HepG2 (cell line): Measurements from ENCODE around the gene DGKB. TPM values are rescaled to one million over a fixed set of nuclear protein-coding genes. Genes with fewer than 3 reads are reported as not detected.

Experiments used
- ATAC-seq: fragments of 200-7000 bp; cut with Tn5 transposase; 3 replicates; pipeline ENCODE4 v1.9.1; 2020; ENCODE audit warnings: mild to moderate bottlenecking, moderate library complexity
- BruUV-seq: library from RNA; stranded (reverse); fragments of 400-500 nt; replicated peaks from 2 replicates; lab custom pipeline; 2021; lab: Mats Ljungman, UMichigan
- CTCF ChIA-PET: fragments of 300-600 bp; formaldehyde crosslinking; extraction: SDS; loops from one replicate; lab custom pipeline; 2021; ENCODE audit warnings: low total read pairs, inconsistent platforms, low intra/inter-chr PET ratio; lab: Yijun Ruan, JAX
- POLR2A ChIA-PET: fragments of 350-600 bp; sonication (Branson Sonifier 250); formaldehyde crosslinking; loops from one replicate; lab custom pipeline; 2020; ENCODE audit warnings: antibody characterized with exemption, inconsistent platforms; lab: Yijun Ruan, JAX
- DNase-seq: peaks from one replicate; pipeline ENCODE4 v3.0.0-alpha.2; 2015; ENCODE audit warnings: low spot score
- FAIRE-seq: peaks from 3 replicates; lab custom pipeline; 2011; peaks lifted over from hg19 to GRCh38; lab: Jason Lieb, UNC
- H2AFZ ChIP-seq: one replicate; pipeline ENCODE4 v1.6.1; 2011; ENCODE audit warnings: low read length, inconsistent platforms
- H3K27ac ChIP-seq: fragments of 300-600 bp; 3 replicates; pipeline ENCODE4 v1.8.0; 2011; ENCODE audit warnings: mixed run types, mild to moderate bottlenecking, mixed read lengths, low read length, inconsistent platforms; ENCODE audit not compliant: insufficient read depth; ENCODE audit errors: extremely low read length
- H3K27me3 ChIP-seq, 2 experiments: fragments of 200-600 bp in 1 of 2; 2 replicates in 1 of 2; 3 replicates in 1 of 2; pipeline versions ENCODE4 v1.6.0 to v1.8.0; 2011; ENCODE audit warnings: low read length in 2 of 2, mild to moderate bottlenecking in 2 of 2, moderate library complexity in 2 of 2, inconsistent platforms in 1 of 2; ENCODE audit not compliant: insufficient read depth in 2 of 2, control insufficient read depth in 1 of 2
- H3K36me3 ChIP-seq, 2 experiments: fragments of 200-600 bp in 1 of 2; replicated peaks in 1 of 2; 2 replicates in 1 of 2; 3 replicates in 1 of 2; pipeline versions ENCODE4 v1.5.1 to v1.8.0; 2011; ENCODE audit warnings: low read length in 2 of 2, inconsistent platforms in 1 of 2; ENCODE audit not compliant: insufficient read depth in 2 of 2, control insufficient read depth in 1 of 2
- H3K4me1 ChIP-seq: 2 replicates; pipeline ENCODE4 v1.5.1; 2012; ENCODE audit warnings: low read length, inconsistent platforms; ENCODE audit not compliant: insufficient read depth
- H3K4me2 ChIP-seq: 2 replicates; pipeline ENCODE4 v1.6.0; 2011; ENCODE audit warnings: low read depth, low read length, inconsistent platforms
- H3K4me3 ChIP-seq, 3 experiments: fragments of 200-600 bp in 1 of 3; sonication (generic), shearing (Covaris generic) in 1 of 3; replicated peaks in 1 of 3; 2 replicates each; pipeline ENCODE4 v1.5.1; 2011 to 2016; ENCODE audit warnings: low read length in 3 of 3, inconsistent platforms in 2 of 3, low read depth in 2 of 3, mild to moderate bottlenecking in 2 of 3, control low read depth in 1 of 3, mixed read lengths in 1 of 3; ENCODE audit not compliant: insufficient read depth in 1 of 3
- H3K79me2 ChIP-seq: one replicate; pipeline ENCODE4 v1.6.1; 2011; ENCODE audit warnings: low read length, inconsistent platforms; ENCODE audit not compliant: insufficient read depth
- H3K9ac ChIP-seq: 2 replicates; pipeline ENCODE4 v1.6.0; 2011; ENCODE audit warnings: mild to moderate bottlenecking, low read depth, low read length, inconsistent platforms; ENCODE audit not compliant: insufficient read depth
- H3K9me3 ChIP-seq: 2 replicates; pipeline ENCODE4 v1.5.1; 2012; ENCODE audit warnings: mild to moderate bottlenecking, low read length
- H4K20me1 ChIP-seq: 2 replicates; pipeline ENCODE4 v1.6.0; 2011; ENCODE audit warnings: inconsistent platforms, mild to moderate bottlenecking, low read length, moderate library complexity; ENCODE audit not compliant: insufficient read depth
- ATF7-NPFF ChIP-seq: sonication (generic); formaldehyde crosslinking; IDR thresholded peaks from 2 replicates; pipeline ENCODE4 v1.8.1; 2023; ENCODE audit warnings: mild to moderate bottlenecking, low read depth, missing genetic modification reagents, moderate library complexity
- ESRRA ChIP-seq: sonication (generic); formaldehyde crosslinking; IDR thresholded peaks from 2 replicates; pipeline ENCODE4 v1.5.1; 2020; ENCODE audit warnings: mild to moderate bottlenecking, low read depth, missing genetic modification reagents
- ETV6 ChIP-seq: sonication (generic); formaldehyde crosslinking; conservative IDR thresholded peaks from 2 replicates; pipeline ENCODE4 v1.4.0; 2020; ENCODE audit warnings: missing genetic modification reagents
- HNF4G ChIP-seq, 2 experiments: sonication (generic) in 1 of 2; formaldehyde crosslinking in 1 of 2; IDR thresholded peaks; 2 replicates each; pipeline versions ENCODE4 v1.4.0 to v1.6.1; 2011 to 2020; ENCODE audit warnings: borderline replicate concordance in 2 of 2, low read depth in 2 of 2, mild to moderate bottlenecking in 2 of 2, low read length in 1 of 2, missing genetic modification reagents in 1 of 2, moderate library complexity in 1 of 2
- MED13 ChIP-seq: sonication (generic); formaldehyde crosslinking; IDR thresholded peaks from 2 replicates; pipeline ENCODE4 v1.5.0; 2020; ENCODE audit warnings: missing genetic modification reagents
- MEF2D ChIP-seq: sonication (generic); formaldehyde crosslinking; IDR thresholded peaks from 2 replicates; pipeline ENCODE4 v1.5.1; 2020; ENCODE audit warnings: mild to moderate bottlenecking, missing genetic modification reagents
- PHF21A ChIP-seq: sonication (generic); formaldehyde crosslinking; IDR thresholded peaks from 2 replicates; pipeline ENCODE4 v1.5.0; 2020; ENCODE audit warnings: mild to moderate bottlenecking, missing genetic modification reagents
- POLR2AphosphoS2 ChIP-seq: IDR thresholded peaks from 2 replicates; pipeline ENCODE4 v1.6.1; 2011; ENCODE audit warnings: low read depth, low read length, improper control_type of control experiment
- PRMT3 ChIP-seq: sonication (generic); formaldehyde crosslinking; IDR thresholded peaks from 2 replicates; pipeline ENCODE4 v1.8.1; 2022; ENCODE audit warnings: low read depth, mild to moderate bottlenecking, moderate library complexity, missing genetic modification reagents, borderline replicate concordance
- YEATS2 ChIP-seq: sonication (generic); formaldehyde crosslinking; IDR thresholded peaks from 2 replicates; pipeline ENCODE4 v1.4.0; 2020; ENCODE audit warnings: missing genetic modification reagents, borderline replicate concordance
- ZBTB3 ChIP-seq: sonication (generic); formaldehyde crosslinking; IDR thresholded peaks from 2 replicates; pipeline ENCODE4 v1.4.0; 2020; ENCODE audit warnings: low read depth, mild to moderate bottlenecking, moderate library complexity, missing genetic modification reagents, borderline replicate concordance
- ZNF557 ChIP-seq: sonication (generic); formaldehyde crosslinking; IDR thresholded peaks from 2 replicates; pipeline ENCODE4 v1.4.0; 2020; ENCODE audit warnings: missing genetic modification reagents
- ZNF674 ChIP-seq: sonication (generic); formaldehyde crosslinking; IDR thresholded peaks from 2 replicates; pipeline ENCODE4 v1.5.0; 2020; ENCODE audit warnings: low read depth, mild to moderate bottlenecking, missing genetic modification reagents
- ZNF720 ChIP-seq: sonication (generic); formaldehyde crosslinking; IDR thresholded peaks from 2 replicates; pipeline ENCODE4 v1.4.0; 2020; ENCODE audit warnings: missing genetic modification reagents
- ZNF891 ChIP-seq: sonication (generic); formaldehyde crosslinking; IDR thresholded peaks from 2 replicates; pipeline ENCODE4 v1.5.0; 2020; ENCODE audit warnings: mild to moderate bottlenecking, missing genetic modification reagents
- ZSCAN9 ChIP-seq: IDR thresholded peaks from 2 replicates; pipeline ENCODE4 v1.6.1; 2016; ENCODE audit warnings: borderline replicate concordance
- WGBS: methylation state at CpG from one replicate; pipeline ENCODE4 v1.1.6; 2017; ENCODE audit warnings: low lambda C conversion rate; 5-methylcytosine and 5-hydroxymethylcytosine counted together
- in situ Hi-C: cut with HindIII; loops from 2 replicates; pipeline ENCODE4 v1.10.0; 2017; ENCODE audit warnings: low pct_unique_long_range_greater_than_20kb; ENCODE audit not compliant: extremely low pct_ligation_motif_present
- intact Hi-C: fragments of 100-400 bp; cut with micrococcal nuclease; formaldehyde crosslinking; loops from one replicate; pipeline ENCODE4 v1.10.0; 2022; ENCODE audit not compliant: unreplicated experiment
- polyA plus RNA-seq, 8 experiments: library from polyadenylated mRNA; depleted of rRNA in 3 of 8; stranded (reverse) in 7 of 8; unstranded in 1 of 8; fragments of >200 nt; fragmentation: Illumina TruSeq in 4 of 8; extraction: Trizol in 4 of 8; gene quantifications; 2 replicates each; pipeline versions ENCODE4 v1.2.1 to v1.2.3, GENCODE V29; 2011 to 2016; ENCODE audit warnings: low read depth in 4 of 8, missing spikeins in 1 of 8, mixed read lengths in 1 of 8; ENCODE audit not compliant: insufficient read depth in 1 of 8
- total RNA-seq, 5 experiments: library from RNA; depleted of rRNA; stranded (reverse); fragments of >200 nt; fragmentation: Illumina TruSeq; extraction: Trizol; gene quantifications; 2 replicates each; pipeline ENCODE4 v1.2.3, GENCODE V29; 2016; ENCODE audit warnings: low read depth in 1 of 5
- TF ChIP-seq, protein P1 (sequence below): sonication (generic); formaldehyde crosslinking; IDR thresholded peaks from 2 replicates; pipeline ENCODE4 v1.4.0; 2020; ENCODE audit warnings: missing genetic modification reagents
- TF ChIP-seq, protein P2 (sequence below): sonication (generic); formaldehyde crosslinking; IDR thresholded peaks from 2 replicates; pipeline ENCODE4 v1.9.0; 2021; ENCODE audit warnings: missing genetic modification reagents, borderline replicate concordance

The DGKB gene
- total and polyA plus RNA-seq, 2 of the 13 experiments (the other 11 are each of a cell fraction or from before 2014, with no cell fraction given): not detected

DNA sequence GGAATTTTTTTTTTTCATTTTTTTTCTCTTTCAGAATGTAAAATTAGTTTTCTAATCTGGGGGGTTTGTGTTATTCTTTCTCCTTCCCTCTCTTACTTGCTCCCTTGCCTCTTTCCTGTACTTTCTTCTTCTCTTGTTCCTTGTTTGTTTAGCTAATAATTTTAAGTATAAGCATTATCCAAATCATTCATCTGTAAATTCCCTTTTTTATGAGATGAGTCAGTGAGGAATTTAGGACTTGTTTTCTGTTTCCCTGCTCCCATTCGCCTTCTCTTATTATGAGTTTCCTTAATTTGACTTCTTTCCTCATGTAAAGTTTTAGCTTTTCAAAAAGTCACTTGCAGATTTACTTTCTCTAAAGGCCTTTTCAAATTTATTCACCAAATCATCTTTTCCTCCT is 758.4 kb downstream of the DGKB start:
- intact Hi-C loops (no loop called here), in situ Hi-C loops (no loop called here)
- no peaks in the 10 kb centered on the region for H3K79me2 ChIP-seq
- no TSS peak for BruUV-seq
- ChIA-PET POLR2A (no interaction called here), CTCF (no interaction called here)
- H4K20me1 ChIP-seq: no peaks in the 10 kb centered on the region
- no peak for TF ChIP-seq PHF21A (CRISPR knock-in tag)
- no peak for TF ChIP-seq ZSCAN9 (CRISPR knock-in tag)
- no peak for TF ChIP-seq PRMT3 (CRISPR knock-in tag)
- TF ChIP-seq YEATS2 (CRISPR knock-in tag): no peak
- no peak for TF ChIP-seq ZBTB3 (CRISPR knock-in tag)
- no peak for TF ChIP-seq ESRRA (CRISPR knock-in tag)
- TF ChIP-seq, protein P1, sequence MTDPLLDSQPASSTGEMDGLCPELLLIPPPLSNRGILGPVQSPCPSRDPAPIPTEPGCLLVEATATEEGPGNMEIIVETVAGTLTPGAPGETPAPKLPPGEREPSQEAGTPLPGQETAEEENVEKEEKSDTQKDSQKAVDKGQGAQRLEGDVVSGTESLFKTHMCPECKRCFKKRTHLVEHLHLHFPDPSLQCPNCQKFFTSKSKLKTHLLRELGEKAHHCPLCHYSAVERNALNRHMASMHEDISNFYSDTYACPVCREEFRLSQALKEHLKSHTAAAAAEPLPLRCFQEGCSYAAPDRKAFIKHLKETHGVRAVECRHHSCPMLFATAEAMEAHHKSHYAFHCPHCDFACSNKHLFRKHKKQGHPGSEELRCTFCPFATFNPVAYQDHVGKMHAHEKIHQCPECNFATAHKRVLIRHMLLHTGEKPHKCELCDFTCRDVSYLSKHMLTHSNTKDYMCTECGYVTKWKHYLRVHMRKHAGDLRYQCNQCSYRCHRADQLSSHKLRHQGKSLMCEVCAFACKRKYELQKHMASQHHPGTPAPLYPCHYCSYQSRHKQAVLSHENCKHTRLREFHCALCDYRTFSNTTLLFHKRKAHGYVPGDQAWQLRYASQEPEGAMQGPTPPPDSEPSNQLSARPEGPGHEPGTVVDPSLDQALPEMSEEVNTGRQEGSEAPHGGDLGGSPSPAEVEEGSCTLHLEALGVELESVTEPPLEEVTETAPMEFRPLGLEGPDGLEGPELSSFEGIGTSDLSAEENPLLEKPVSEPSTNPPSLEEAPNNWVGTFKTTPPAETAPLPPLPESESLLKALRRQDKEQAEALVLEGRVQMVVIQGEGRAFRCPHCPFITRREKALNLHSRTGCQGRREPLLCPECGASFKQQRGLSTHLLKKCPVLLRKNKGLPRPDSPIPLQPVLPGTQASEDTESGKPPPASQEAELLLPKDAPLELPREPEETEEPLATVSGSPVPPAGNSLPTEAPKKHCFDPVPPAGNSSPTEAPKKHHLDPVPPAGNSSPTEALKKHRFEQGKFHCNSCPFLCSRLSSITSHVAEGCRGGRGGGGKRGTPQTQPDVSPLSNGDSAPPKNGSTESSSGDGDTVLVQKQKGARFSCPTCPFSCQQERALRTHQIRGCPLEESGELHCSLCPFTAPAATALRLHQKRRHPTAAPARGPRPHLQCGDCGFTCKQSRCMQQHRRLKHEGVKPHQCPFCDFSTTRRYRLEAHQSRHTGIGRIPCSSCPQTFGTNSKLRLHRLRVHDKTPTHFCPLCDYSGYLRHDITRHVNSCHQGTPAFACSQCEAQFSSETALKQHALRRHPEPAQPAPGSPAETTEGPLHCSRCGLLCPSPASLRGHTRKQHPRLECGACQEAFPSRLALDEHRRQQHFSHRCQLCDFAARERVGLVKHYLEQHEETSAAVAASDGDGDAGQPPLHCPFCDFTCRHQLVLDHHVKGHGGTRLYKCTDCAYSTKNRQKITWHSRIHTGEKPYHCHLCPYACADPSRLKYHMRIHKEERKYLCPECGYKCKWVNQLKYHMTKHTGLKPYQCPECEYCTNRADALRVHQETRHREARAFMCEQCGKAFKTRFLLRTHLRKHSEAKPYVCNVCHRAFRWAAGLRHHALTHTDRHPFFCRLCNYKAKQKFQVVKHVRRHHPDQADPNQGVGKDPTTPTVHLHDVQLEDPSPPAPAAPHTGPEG (CRISPR knock-in tag): no peak
- TF ChIP-seq, protein P2, sequence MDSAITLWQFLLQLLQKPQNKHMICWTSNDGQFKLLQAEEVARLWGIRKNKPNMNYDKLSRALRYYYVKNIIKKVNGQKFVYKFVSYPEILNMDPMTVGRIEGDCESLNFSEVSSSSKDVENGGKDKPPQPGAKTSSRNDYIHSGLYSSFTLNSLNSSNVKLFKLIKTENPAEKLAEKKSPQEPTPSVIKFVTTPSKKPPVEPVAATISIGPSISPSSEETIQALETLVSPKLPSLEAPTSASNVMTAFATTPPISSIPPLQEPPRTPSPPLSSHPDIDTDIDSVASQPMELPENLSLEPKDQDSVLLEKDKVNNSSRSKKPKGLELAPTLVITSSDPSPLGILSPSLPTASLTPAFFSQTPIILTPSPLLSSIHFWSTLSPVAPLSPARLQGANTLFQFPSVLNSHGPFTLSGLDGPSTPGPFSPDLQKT (CRISPR knock-in tag): no peak
- TF ChIP-seq ZNF557: no peak
- TF ChIP-seq MEF2D (CRISPR knock-in tag): no peak
- TF ChIP-seq ETV6: no peak
- TF ChIP-seq ZNF674 (CRISPR knock-in tag): no peak
- TF ChIP-seq ZNF720: no peak
- TF ChIP-seq POLR2AphosphoS2: no peak
- no peak for TF ChIP-seq HNF4G (IDR thresholded peaks at IDR 0.05; ENCODE audit: borderline replicate concordance, low read depth, low read length)
- TF ChIP-seq HNF4G (CRISPR knock-in tag; IDR thresholded peaks at IDR 0.05; ENCODE audit: borderline replicate concordance, low read depth): no peak
- no peak for TF ChIP-seq MED13 (CRISPR knock-in tag)
- TF ChIP-seq ZNF891 (CRISPR knock-in tag): no peak
- no peak for TF ChIP-seq ATF7-NPFF (CRISPR knock-in tag)
- no peak overlapping the region for H3K9ac ChIP-seq
- H3K4me3 ChIP-seq: no peak overlapping the region
- H2AFZ ChIP-seq: no peak overlapping the region
- no peaks in the 10 kb centered on the region for H3K4me1 ChIP-seq
- no peaks in the 10 kb centered on the region for H3K36me3 ChIP-seq
- H3K27ac ChIP-seq: no peak overlapping the region
- H3K9me3 ChIP-seq: peaks cover 76% of the 10 kb centered on the region
- ATAC-seq (no peak), DNase-seq (no peak), FAIRE-seq (no peak)
- no peaks in the 10 kb centered on the region for H3K27me3 ChIP-seq
- 26% methylated on average over 1 of the region's 1 CpG for WGBS
- no peak overlapping the region for H3K4me2 ChIP-seq
